EL (cell line): ENCODE results near the gene ORM2.

Experiments
- DNase-seq: peaks from one replicate; pipeline ENCODE4 v3.0.0-alpha.2; 2016

ORM2 gene

DNA sequence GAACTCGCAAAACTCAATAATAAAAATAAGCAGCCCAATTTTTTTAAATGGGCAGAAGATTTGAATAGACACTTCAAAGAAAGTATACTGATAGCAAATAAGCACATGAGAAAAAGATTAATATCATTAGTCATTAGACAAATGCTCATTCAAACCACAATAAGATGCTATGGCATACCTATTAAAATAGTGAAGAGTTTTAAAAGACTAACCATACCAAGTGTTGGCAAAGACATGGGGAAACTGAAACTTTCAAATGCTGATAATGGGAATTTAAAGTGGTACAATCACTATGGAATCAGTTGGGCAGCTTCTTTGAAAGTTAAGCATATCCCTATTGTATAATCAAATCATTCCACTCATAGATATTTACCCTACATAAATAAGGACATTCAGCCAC lies 33.3 kb upstream of the ORM2 start:
- DNase-seq, result no peak

DNA sequence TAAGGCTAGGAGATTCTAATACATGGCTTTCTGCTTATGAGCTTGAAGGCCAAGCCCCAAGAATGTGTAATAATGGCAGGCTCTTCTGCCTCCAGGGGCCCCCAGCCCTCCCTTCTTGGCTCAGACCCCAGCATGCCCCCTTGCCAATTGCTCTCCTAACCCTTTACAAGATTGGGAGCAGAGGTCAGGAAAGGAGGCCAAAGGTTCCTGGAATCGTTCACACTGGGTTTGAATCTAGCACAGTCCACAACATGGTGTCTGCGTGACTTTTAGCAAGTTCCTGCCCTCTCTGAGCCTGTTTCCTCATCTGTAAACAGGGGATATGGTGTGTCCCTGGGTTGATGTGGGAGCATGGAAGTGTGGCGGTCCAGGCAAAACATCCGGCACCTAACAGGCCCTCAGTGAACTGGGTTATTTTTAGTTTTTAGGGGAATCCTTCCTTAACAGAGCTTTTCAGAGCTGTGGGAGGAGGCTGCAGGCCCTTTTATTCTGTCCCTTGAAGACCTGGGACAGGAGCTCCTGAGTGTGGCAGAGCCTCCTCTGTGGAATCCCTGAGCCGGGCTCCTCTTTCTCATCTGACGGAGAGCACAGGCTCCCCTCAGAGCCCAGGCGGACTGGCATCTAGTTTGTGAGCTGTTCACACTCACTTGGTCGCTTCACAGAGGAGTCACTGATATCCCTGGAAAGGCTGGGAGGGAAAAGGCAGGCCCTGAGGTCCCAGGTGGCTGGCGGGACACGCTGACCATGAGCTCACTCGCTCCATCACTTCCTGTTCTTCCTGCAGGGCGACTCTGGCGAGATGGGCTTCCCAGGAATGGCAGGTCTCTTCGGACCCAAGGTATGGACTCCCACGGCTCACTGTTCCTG lies 30.1 kb upstream of the ORM2 start:
- DNase-seq, result no peak

DNA sequence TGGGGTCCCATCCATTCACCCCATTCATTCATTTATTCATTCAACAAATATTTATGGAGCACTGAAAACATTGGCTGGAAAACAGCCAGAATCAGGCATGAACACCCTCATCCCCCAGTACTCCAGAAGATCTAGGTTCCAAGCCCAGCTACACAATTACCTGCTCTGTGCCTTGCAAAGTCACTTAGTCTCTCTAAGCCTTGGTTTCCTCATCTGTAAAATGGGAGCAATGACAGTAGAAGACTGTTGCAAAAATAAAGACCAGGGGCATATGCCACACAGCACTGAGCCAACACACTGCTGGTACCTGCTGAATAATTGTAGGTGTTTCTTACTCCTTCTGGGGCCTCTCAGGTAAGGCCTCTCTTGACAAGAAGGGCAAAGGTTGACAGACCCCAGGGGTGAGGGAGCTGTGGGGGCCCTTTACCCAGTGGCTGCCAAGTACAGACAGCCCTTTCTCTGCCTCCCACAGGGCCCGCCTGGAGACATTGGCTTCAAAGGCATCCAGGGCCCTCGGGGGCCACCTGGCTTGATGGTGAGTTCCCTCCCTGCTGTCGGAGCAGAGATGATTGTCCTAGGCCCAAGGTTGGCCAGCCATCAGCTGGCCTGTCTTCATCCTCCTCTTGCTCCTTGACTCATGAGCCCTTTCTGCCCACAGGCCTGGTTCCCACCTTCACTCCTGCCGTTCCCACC lies 29.4 kb upstream of the ORM2 start:
- no peak for DNase-seq

DNA sequence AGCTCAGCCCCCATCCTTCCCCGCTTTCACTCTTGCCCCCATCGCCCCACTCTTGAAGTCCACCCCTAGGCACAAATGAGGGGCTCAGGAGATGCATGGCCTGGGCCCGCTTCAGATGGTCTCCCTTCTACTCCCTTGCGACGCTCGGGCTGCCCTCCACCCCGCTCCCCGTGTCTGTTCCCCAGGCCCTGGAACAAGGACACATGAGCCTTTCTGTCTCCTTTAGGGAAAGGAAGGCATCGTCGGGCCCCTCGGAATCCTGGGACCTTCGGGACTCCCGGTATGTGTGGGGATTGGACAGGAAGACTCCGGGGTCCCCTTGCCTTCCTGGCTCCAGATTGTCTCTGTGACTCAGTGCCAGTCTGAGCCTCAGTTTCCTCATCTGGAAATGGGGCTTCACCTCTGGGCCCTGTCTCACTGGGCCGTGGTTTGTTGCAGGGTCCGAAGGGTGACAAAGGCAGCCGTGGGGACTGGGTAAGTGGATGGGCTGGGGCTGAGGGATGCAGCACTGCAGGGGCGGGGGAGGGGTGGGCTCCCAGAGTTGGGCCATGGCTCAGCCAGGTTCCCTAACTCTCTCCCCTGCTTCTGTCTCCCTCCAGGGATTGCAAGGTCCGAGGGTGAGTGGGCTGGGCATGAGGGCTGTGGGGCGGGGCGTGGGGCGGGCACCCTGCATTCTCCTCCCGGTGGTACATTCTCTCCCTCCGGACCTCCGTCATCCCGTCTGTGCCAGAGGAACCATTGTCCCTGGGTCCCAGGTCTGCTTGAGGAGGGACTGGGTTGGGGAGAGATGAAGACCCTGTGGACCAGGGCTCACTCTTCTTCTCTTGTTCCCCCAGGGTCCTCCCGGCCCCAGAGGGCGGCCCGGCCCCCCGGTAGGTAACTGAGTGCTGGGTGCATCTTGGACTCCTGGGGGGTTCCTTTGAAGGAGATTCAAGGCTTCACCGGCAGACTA lies 28.5 kb upstream of the ORM2 start:
- no peak for DNase-seq

DNA sequence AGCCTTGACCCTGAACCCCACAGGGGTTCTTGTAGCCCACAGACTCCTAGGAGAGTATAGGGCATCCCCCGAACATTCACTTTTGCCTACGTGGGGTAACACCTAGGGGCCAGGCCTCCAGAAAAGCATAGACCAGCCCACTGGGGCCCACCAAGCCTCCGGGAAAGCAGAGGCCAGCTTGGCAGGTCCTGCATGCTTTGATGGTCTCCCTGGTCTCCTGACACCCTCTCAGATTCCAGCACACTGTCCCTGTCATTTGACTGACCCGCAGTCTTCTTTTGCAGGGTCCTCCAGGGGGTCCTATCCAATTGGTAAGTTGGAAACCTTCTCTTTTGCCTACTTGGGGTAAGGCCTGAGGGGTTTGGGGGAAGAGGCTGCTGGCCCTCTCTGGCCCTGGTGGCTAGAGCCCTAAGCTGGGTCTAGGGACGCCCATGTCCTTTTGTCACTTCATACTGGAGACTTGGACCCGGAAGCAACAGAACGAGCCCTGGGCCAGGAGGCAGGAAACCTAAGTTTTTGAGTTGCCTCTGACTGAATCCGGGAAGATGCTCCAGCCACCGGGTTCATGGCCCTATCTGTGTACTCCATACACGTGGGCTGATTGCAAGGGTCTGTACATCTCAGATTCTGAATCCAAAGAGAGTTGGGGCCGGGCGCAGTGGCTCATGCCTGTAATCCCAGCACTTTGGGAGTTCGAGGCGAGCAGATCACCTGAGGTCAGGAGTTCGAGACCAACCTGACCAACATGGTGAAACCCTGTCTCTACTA lies 27.7 kb upstream of the ORM2 start:
- DNase-seq, result no peak

DNA sequence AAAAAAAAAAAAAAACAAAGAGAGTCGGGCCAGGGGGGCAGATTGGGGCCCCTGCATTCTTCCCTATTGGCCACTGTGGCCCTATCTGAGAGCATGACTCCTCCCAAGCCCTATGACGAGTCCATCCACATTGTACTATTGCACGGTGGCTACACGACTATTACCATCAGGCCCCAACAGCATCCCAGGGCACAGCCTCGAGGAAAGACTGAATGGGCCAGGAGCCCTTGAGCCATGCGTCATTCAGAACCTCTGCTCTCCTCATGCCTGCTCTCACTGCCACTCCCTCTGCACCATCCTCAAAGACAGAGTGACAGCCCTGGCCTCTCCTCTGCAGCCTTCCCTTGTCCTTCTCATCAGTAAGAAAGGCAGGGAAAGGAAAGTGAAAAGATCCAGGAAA lies 26.9 kb upstream of the ORM2 start:
- DNase-seq, result no peak

DNA sequence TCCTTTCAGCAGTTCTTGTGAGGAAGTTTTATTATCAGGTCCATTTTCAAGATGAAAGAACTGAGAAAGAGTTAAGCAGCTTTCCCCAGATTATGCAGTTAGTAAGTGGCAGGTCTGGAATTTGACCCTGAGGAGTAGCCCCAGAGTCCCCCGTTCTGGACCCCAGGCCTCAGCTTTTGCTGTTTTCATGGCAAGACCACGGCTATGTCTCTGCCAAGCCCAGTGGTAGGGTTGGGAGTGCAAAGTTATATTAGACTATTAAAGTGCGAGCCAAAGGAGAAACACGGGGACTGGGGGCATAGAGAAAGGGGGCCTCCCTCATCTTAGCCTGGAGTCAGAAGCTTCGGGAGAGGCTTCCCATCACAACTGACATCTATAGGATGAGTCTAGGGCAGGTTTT lies 26.1 kb upstream of the ORM2 start:
- no peak for DNase-seq

DNA sequence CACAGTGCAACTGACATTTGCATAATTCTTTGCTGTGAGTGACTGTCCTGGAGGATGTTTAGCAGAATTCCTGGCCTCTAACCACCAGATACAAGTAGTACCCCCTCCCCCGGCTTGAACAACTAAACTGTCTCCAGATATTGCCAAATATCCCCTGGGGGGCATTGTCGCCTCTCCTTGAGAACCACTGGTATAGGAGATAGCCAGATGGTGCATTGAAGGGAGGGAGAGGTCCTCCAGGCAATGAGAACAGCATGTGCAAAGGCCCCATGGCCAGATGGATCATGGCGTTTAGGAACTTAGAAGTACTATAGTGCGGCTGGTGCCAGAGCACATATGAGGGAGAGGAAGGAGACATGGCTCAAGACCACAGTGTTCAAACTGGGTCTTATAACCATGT lies 25.7 kb upstream of the ORM2 start:
- no peak for DNase-seq

DNA sequence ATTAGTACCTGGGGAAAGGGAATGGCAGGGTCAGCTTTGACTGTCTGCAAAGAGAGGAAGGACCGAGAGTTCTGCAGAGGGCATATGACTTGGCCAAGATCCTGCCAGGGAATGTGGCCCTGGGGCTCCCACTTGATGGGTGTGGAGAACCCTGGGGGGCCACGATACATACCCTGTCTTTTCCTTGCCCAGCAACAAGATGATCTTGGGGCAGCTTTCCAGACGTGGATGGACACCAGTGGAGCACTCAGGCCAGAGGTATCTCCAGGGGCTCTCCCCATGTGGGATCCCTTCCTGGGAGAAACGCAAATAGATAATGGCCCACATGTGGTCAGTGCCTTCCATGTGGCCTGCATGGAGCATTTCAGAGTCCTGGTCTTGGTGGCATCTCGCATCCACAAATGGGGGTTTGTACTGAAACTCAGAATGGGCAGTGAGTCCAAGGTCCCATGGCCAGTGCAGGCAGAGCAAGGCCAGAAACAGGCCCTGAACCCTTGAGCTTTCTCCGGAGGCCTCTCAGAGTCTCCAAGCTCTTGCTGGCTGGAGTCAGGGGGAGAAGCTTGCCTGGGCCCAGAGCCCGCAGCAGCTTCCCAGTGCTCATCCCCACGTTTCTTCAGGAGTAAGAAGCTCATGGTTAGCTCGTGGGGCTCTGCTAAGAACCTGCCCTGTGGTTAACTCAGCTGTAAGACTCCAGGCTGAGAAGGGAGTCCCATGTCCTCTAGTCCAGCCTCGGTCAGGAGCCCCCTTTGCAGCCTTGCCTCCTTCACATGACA lies 25.1 kb upstream of the ORM2 start:
- no peak for DNase-seq

DNA sequence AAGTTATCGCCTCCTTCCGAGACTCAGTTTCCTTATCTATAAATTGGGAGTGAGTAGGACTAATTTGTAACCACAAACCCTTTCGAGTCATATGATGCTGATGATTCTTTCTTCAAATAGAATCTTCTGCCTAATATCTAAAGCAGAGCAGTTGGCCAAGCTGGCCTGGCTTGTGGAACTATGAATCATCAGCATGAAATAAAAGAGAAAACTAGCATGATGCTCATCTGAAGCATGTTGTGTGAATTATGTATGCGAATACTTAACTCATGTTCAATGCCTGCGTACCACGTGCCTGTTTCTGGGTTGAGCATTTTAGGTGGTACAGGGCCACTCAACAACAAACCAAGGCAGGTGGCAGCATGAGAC lies 21.8 kb upstream of the ORM2 start:
- DNase-seq, result no peak

DNA sequence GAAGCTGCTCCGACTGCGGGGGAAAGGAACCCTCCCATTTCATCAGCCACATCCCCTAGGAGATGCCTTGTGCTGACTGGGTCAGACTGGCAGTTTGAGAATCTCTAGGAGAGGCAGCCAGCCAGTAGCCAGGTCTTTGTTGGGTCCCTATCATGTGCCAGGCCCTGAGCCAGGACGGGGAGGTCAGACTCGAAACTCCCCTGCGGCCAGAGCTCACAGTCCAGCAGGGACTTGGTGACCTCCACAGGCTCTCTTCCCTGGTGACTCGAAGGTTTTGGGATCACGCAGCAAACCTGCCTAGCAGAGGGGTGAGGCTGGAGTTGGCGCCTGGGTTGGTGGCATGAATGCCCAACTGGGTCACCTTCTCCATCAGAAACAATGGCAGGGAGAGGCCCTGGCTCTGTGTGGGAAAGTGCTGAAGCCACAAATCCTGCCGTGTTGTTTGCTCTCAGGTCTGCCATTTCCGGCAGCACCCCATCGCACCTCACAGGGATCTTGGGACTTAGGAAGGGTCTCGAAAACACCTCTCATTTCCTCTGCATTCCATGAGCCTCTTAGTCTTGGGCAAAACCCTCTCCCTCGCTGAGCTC lies 21.2 kb upstream of the ORM2 start:
- no peak for DNase-seq

DNA sequence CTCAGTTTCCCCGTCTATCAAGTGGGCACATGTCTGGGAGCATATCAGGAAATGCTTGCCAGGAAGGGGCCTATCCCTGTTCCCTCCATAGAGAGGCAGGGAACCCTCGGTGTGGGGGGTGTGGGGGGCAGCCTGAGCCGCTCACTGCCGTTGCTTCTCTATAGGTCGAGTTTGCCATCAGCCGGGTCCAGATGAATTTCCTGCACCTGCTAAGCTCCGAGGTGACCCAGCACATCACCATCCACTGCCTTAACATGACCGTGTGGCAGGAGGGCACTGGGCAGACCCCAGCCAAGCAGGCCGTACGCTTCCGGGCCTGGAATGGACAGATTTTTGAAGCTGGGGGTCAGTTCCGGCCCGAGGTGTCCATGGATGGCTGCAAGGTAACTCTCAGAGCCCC lies 20.6 kb upstream of the ORM2 start:
- DNase-seq, result no peak

DNA sequence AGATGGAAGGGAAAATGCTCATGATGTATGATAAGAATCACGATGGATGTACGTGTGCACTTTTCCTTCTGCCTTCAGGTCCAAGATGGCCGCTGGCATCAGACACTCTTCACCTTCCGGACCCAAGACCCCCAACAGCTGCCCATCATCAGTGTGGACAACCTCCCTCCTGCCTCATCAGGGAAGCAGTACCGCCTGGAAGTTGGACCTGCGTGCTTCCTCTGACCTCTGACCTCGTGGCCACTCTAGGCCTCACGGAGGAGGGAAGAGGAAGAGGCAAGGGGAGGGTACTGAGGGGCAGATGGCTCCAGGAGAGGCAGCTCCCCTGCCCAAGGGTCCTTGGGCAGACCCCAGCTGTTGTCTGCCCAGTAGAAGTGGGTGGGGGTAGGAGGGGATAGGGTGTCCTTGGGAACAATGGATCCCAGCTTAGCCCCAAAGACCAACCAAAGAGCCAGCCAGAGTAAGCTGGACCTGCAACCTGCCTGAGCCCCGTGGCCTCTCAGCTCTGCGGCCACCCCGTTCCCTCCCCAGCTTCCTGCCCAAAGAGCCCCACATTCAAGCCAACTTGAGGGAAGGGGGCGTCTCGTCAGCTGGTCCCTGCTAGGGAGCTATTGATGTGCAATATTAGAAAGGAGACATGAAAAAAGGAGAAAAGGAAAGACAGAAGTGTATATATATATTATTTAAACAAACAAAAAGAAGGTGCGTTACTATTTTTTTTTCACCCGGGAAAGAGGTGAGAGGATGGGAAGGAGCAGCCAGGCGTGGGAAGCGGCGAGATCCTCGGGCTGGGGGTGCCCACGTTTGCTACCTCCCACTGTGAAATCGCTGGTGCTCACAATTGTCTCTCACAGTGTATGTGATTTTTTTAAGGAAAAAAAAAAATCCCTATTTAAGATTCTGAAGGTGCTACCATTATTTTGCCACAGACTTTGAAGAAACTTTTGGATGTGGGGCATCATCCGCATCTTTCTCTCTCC lies 18.9 kb upstream of the ORM2 start:
- DNase-seq, result no peak

DNA sequence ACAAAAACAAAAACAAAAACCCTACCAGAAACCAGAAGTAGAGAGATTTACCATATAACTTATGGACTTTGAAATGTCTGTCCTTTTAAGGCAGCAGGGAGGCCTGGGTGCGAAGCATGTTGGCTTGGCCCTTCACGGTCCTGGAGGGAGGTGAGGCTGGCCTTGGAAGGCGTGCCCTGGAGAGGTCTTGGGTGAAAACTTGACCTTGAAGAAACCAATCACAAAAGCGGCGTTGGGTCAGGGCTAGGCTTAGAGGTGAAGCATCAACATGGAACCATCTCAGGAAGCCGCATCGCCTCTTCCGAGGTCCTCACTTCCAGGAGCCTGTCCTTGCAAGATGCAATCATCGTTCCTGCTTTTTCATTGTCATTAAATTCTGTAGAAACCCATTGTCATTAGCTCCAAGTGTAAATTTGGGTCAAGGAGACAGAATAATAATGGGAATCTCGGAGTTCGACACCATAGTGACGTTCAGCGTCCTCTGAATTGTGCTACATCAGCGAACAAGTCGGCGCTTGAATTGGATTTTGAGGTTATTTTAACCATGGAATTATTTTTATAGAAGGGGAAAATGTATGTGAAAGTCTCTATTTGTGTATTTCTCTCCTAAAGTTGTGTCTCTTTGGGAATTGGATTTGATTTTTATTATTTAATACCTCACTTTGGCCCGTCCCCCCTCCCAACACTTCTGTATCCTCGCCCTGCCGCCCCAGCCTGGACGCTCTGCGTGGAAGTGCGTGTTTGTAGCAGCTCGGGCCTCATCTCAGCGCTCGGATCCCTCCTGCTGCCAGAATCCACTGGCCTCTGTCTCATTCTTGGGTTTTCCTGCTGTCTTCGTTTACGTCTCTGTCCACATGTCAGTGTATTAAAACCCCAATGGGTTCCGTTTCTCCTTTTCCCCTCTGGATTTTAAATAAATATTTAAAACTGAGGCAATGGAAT lies 17.8 kb upstream of the ORM2 start:
- no peak for DNase-seq

DNA sequence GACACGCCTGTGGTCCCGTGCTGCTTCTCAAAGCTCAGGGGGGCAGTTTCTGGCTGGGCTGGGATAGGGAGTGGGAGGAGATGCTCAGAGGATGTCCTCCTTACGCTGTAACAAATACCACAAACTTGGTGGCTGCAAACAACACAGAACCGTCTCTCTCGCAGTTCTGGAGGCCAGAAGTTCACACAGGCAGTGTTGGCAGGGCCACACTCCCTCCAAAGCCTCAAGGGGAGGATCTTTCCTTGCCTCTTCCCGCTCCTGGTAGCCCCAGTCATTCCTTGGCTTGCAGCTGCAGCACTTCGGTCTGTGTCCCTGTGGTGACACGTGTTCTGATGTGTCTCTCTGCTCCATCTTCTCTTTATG lies 17.2 kb upstream of the ORM2 start:
- no peak for DNase-seq

DNA sequence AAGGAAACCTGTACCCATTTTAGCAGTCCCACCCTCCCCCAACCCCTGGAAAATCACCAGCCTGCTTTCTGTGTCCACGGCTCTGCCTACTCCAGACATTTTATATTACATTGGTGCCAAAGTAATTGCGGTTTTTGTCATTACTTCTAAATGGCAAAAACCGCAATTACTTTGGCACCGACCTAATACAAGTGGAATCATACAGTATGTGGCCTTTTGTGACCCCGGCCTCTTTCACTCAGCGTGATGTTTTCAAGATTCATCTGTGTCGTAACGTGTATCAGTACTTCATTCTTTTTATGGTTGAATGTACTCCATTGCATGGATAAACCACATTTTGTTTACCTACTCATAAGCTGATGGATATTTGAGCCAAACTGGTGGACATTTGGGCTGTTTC lies 16.5 kb upstream of the ORM2 start:
- no peak for DNase-seq

DNA sequence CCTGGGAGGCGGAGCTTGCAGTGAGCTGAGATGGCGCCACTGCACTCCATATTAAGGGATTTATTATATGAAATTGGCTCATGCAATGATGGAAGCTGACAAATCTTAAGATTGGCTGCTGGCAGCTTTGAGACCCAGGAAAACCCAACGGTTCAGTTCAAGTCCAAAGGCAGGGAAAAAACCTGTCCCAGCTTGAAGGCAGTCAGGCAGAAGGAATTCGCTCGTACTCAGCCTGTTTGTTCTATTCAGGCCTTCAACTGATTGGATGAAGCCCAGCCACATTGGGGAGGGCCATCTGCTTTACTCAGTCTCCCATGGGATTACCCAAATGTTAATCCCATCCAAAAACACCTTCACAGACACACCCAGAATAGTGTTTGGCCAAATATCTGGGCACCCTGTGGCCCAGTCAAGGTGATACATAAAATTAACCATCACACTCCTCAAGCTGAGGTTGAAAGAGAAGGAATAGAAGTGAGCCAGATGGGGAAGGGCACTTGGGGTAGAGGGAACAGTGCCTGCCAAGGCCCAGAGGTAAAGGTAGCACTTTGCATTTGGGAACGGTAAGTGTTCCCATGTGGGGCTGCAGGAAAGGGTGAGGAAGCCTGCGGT lies 15.3 kb upstream of the ORM2 start:
- DNase-seq, result no peak

DNA sequence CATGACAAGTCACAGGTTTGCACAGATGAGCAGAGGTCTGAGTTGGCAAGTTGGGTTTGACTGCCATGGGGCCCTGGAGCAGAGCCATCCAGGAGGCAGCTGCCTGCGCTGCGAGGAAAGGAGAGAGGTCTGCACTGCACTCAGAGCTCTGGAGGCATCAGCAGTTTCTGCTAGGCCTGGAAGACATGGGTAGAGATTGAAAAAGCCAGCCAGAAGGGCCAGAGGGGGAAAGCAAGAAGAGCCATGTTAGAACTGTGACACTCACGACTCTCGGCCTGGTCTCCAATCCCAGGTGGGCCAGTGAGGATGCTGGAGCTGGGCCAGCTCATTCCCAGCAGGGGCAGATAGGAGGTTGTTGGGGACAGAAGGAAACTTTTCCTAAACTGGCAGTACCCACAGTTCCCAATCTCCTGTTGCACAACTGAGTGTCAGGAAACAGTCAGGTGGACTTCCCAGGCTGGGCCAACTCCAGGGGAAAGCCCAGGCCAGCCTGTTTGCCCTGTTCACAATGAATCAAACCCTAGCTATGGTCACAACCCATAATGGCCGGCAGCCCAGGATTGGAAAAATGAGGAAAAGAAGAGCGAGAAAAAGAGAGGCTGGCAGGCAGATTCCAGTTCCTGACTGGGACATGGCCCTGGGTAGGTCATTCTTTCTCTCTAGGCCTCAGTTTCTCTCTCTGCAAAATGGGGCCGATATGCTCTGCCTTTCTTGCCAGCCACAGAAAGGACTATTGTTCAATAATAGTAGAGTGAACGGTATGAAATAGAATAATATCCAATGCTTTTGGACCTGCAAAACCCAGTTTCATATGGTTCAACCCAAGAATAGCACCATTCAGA lies 14.6 kb upstream of the ORM2 start:
- no peak for DNase-seq
